Measurements from ENCODE around the gene N4BP2L2. TPM values are rescaled to one million over a fixed set of nuclear protein-coding genes. Genes with fewer than 3 reads are reported as not detected.

N4BP2L2 gene
- total RNA-seq, 1 donor from 2014 or later = 131 TPM

DNA sequence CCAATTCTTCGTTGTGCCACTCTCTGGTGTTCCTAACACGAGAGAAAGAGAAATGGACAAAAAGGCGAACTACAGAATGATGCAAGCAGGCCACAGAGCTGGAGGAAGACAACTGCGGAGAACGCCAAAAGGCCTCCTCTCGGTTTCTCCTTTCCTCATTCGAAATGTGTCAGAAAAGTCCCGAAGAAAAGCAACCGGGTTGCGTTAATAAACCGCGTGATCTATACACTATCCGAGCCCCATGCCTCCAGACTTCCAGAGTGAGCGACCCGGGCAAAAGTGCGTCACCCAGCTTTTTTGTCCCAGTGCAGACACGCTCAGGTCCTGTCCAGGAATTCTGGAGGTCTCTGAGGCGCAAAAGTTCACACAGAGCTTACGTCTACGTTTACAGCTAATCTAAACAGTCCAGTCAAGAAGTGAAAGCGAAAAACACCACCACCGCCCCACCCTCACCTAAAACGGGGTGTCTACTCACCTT, 413 bp downstream of the N4BP2L2 start:
- intact Hi-C loops (cut with micrococcal nuclease) = loop anchor here (10.0 kb wide), 1 partner anchor 113 kb away; the partner anchor contains the start of gene N4BP2L1
- Histone ChIP-seq H3K27ac (replicated peaks) (peak overlapping the region; percentile 95), H3K27me3 (ENCODE audit: low read depth) (no peaks in the 10 kb centered on the region), H3K4me3 (peak overlapping the region; percentile 80), H3K36me3 (peaks cover 25% of the 10 kb centered on the region), H3K9me3 (replicated peaks) (no peaks in the 10 kb centered on the region), H3K4me1 (peaks cover 60% of the 10 kb centered on the region)
- DNase-seq = peak; percentile 18
- no peak for TF ChIP-seq CTCF (IDR thresholded peaks at IDR 0.05; ENCODE audit: borderline replicate concordance)

GRCh38 chr13:32537580-32538142, 934 bp downstream of the N4BP2L2 start:
- peak; percentile 33 for DNase-seq
- peaks cover 25% of the 10 kb centered on the region for H3K36me3 ChIP-seq
- TF ChIP-seq CTCF (IDR thresholded peaks at IDR 0.05; ENCODE audit: borderline replicate concordance) = no peak
- intact Hi-C loops (cut with micrococcal nuclease) = loop anchor here (10.0 kb wide), 1 partner anchor 113 kb away; the partner anchor contains the start of gene N4BP2L1
- H3K27ac ChIP-seq (replicated peaks) = peak overlapping the region; percentile 95
- no peaks in the 10 kb centered on the region for H3K27me3 ChIP-seq (ENCODE audit: low read depth)
- peaks cover 65% of the 10 kb centered on the region for H3K4me1 ChIP-seq
- H3K4me3 ChIP-seq = peak overlapping the region; percentile 80
- H3K9me3 ChIP-seq (replicated peaks) = no peaks in the 10 kb centered on the region

- TF ChIP-seq CTCF (IDR thresholded peaks at IDR 0.05; ENCODE audit: borderline replicate concordance) = no peak
- Histone ChIP-seq H3K9me3 (replicated peaks) (no peaks in the 10 kb centered on the region), H3K36me3 (peaks cover 25% of the 10 kb centered on the region), H3K4me3 (peak overlapping the region; percentile 80), H3K4me1 (peaks cover 84% of the 10 kb centered on the region), H3K27ac (replicated peaks) (peak overlapping the region; percentile 63), H3K27me3 (ENCODE audit: low read depth) (no peaks in the 10 kb centered on the region)
- DNase-seq = no peak
- intact Hi-C loops (cut with micrococcal nuclease) = loop anchor here (10.0 kb wide), 1 partner anchor 111 kb away; the partner anchor contains the start of gene N4BP2L1
Measured at GRCh38 chr13:32535748-32536147, 2.8 kb downstream of the N4BP2L2 start.

- Histone ChIP-seq H3K36me3 (peaks cover 25% of the 10 kb centered on the region), H3K27me3 (ENCODE audit: low read depth) (no peaks in the 10 kb centered on the region), H3K4me1 (peaks cover 90% of the 10 kb centered on the region), H3K9me3 (replicated peaks) (no peaks in the 10 kb centered on the region), H3K27ac (replicated peaks) (peak overlapping the region; percentile 63), H3K4me3 (peak overlapping the region; percentile 80)
- DNase-seq = no peak
- TF ChIP-seq CTCF (IDR thresholded peaks at IDR 0.05; ENCODE audit: borderline replicate concordance) = no peak
- intact Hi-C loops (cut with micrococcal nuclease) = loop anchor here (10.0 kb wide), 1 partner anchor 110 kb away; the partner anchor contains the start of gene N4BP2L1
Measured at GRCh38 chr13:32535115-32535514, 3.5 kb downstream of the N4BP2L2 start.

GRCh38 chr13:32530841-32531253, 7.7 kb downstream of the N4BP2L2 start:
- H3K9me3 ChIP-seq (replicated peaks) = no peaks in the 10 kb centered on the region
- peak overlapping the region; percentile 24 for H3K4me3 ChIP-seq
- H3K36me3 ChIP-seq = peaks cover 13% of the 10 kb centered on the region
- peaks cover 100% of the 10 kb centered on the region for H3K4me1 ChIP-seq
- H3K27me3 ChIP-seq (ENCODE audit: low read depth) = no peaks in the 10 kb centered on the region
- TF ChIP-seq CTCF (IDR thresholded peaks at IDR 0.05; ENCODE audit: borderline replicate concordance) = no peak
- DNase-seq = no peak
- H3K27ac ChIP-seq (replicated peaks) = peak overlapping the region; percentile 36
- intact Hi-C loops (cut with micrococcal nuclease) = loop anchor here (10.0 kb wide), 1 partner anchor 106 kb away; the partner anchor contains the start of gene N4BP2L1
